Natural killer cell treated with Interleukin-12 subunit alpha and Interleukin-12 subunit beta and Interleukin-15 and Interleukin-18, amount 100 ng/mL, for 72 hours (primary cell): ENCODE data around the gene NFE2. TPM values are rescaled to one million over a fixed set of nuclear protein-coding genes. Genes with fewer than 3 reads are reported as not detected.
"Not testable (repeated sequence)": the region's sequence is repeated elsewhere in the genome, so short reads cannot be mapped to it uniquely, and the experiment has no call there.

Experiments
- ATAC-seq, 2 donors: fragments of 150-1000 bp; cut with Tn5 transposase in 1 of 2; sonication (Bioruptor Pico), chemical (Tn5 transposase) in 1 of 2; 2 replicates each; pipeline ENCODE4 v1.10.0; 2021
- DNase-seq: peaks from one replicate; pipeline ENCODE4 v3.0.0; 2022; ENCODE audit warnings: low spot score
- H3K27ac Mint-ChIP-seq, 2 donors: 1 replicate in 1 of 2; 2 replicates in 1 of 2; pipeline ENCODE4 v1.8.0; 2022; ENCODE audit warnings: mixed read lengths in 2 of 2, mild to moderate bottlenecking in 1 of 2, moderate library complexity in 1 of 2
- H3K27me3 Mint-ChIP-seq, 2 donors: 1 replicate in 1 of 2; 2 replicates in 1 of 2; pipeline ENCODE4 v1.8.0; 2022; ENCODE audit warnings: mixed read lengths in 2 of 2
- H3K36me3 Mint-ChIP-seq: one replicate; pipeline ENCODE4 v1.8.0; 2022; ENCODE audit warnings: mixed read lengths
- H3K4me1 Mint-ChIP-seq, 2 donors: 1 replicate in 1 of 2; 2 replicates in 1 of 2; pipeline ENCODE4 v1.8.0; 2022; ENCODE audit warnings: low read depth in 2 of 2, mixed read lengths in 2 of 2, mild to moderate bottlenecking in 1 of 2
- H3K4me3 Mint-ChIP-seq: one replicate; pipeline ENCODE4 v1.8.0; 2022; ENCODE audit warnings: mixed read lengths
- H3K9me3 Mint-ChIP-seq: 2 replicates; pipeline ENCODE4 v1.8.0; 2022; ENCODE audit warnings: mixed read lengths
- total RNA-seq, 2 donors: library from RNA; stranded (reverse); gene quantifications; one replicate each; pipeline ENCODE4 v1.2.3, GENCODE V29; 2022

NFE2 gene
- total RNA-seq, 2 donors from 2014 or later: 3.7 TPM; not detected in 1

DNA sequence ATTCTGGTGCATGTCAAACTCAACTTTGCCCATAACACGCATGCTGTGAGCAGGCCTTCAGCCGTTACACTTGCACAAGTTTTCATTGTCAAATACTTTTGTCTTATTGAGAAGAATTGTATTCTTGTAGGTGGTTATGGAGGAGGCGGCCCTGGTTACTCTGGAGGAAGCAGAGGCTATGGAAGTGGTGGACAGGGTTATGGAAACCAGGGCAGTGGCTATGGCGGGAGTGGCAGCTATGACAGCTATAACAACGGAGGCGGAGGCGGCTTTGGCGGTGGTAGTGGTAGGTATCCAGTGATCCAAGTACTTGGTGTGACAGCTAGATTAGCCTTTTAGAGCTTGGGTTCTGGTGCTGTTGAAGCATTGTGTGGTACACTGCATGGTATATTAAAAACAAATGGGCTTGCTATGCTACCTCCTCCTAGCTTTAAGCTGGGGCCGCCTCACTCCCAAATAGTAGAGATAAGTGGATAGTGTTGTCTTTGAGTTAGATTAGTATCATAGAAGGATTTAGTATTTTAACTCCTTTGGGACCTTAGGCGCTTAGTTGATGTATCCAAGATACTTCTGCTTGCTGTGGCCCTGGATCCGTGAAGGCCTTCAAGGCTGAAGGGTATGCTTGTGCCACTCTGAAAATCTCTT is 17.7 kb downstream of the NFE2 start:
- Mint-ChIP-seq H3K27ac (no peak overlapping the region), H3K27me3 (no peaks in the 10 kb centered on the region), H3K4me3 (no peak overlapping the region), H3K9me3 (no peaks in the 10 kb centered on the region), H3K4me1 (peaks cover 24 to 28% of the 10 kb centered on the region in 2 donors), H3K36me3 (peaks cover 17% of the 10 kb centered on the region)
- ATAC-seq: no peak
- DNase-seq: no peak

DNA sequence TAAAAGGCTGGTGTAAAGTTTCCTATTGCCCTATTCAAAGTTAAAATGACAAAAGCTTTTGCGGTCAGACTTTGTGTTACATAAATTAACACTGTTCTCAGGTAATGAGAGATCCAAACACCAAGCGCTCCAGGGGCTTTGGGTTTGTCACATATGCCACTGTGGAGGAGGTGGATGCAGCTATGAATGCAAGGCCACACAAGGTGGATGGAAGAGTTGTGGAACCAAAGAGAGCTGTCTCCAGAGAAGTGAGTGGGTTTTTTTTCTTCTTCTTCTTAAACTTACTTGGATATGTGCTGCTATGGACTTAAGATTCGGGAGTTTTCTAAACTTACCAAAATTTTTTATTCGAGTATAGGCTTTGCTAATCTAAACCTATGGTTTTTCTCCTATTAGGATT is 19.1 kb downstream of the NFE2 start:
- not testable (repeated sequence) for ATAC-seq, H3K27ac Mint-ChIP-seq
- H3K36me3 Mint-ChIP-seq: peaks cover 11% of the 10 kb centered on the region

GRCh38 chr12:54281261-54281638 is 19.6 kb downstream of the NFE2 start:
- not testable (repeated sequence) for H3K27ac Mint-ChIP-seq

More for the DNA sequence above, 19.1 kb downstream of the NFE2 start:
- H3K4me3 Mint-ChIP-seq, H3K9me3 Mint-ChIP-seq, H3K27me3 Mint-ChIP-seq, DNase-seq: not testable (repeated sequence)
- peaks cover 26 to 28% of the 10 kb centered on the region in 2 donors for H3K4me1 Mint-ChIP-seq

GRCh38 chr12:54280468-54281260 is 20.2 kb downstream of the NFE2 start, which contains the start of gene HNRNPA1:
HNRNPA1 (plus strand) TSS chr12:54280726; CDS start chr12:54280808, 82 bp downstream.
- Mint-ChIP-seq H3K36me3 (peaks cover 15% of the 10 kb centered on the region), H3K9me3 (no peaks in the 10 kb centered on the region), H3K4me1 (peaks cover 24 to 26% of the 10 kb centered on the region in 2 donors), H3K4me3 (no peak within 1 kb of the TSS), H3K27me3 (no peaks in the 10 kb centered on the region), H3K27ac (no peak within 1 kb of the TSS)
- ATAC-seq: peak; percentile 93 to 95
- peak; percentile 97 for DNase-seq

More at GRCh38 chr12:54281261-54281638, 19.6 kb downstream of the NFE2 start:
- H3K27me3 Mint-ChIP-seq, ATAC-seq, H3K9me3 Mint-ChIP-seq, DNase-seq, H3K4me3 Mint-ChIP-seq: not testable (repeated sequence)
- Mint-ChIP-seq H3K36me3 (peaks cover 12% of the 10 kb centered on the region), H3K4me1 (peaks cover 28 to 29% of the 10 kb centered on the region in 2 donors)

GRCh38 chr12:54279632-54280467 is 21.0 kb downstream of the NFE2 start, which contains the start of gene CBX5:
CBX5 (minus strand) TSS chr12:54280122; CDS start chr12:54257650, 22,472 bp downstream.
- peaks cover 15% of the 10 kb centered on the region for H3K36me3 Mint-ChIP-seq
- peak; percentile 86 to 88 for ATAC-seq
- no peak within 1 kb of the TSS for H3K27ac Mint-ChIP-seq
- H3K27me3 Mint-ChIP-seq: no peaks in the 10 kb centered on the region
- H3K4me1 Mint-ChIP-seq: peaks cover 22 to 24% of the 10 kb centered on the region in 2 donors
- no peak within 1 kb of the TSS for H3K4me3 Mint-ChIP-seq
- DNase-seq: peak; percentile 99
- no peaks in the 10 kb centered on the region for H3K9me3 Mint-ChIP-seq

GRCh38 chr12:54279227-54279631 is 21.6 kb downstream of the NFE2 start:
- no peaks in the 10 kb centered on the region for H3K9me3 Mint-ChIP-seq
- peaks cover 19 to 26% of the 10 kb centered on the region in 2 donors for H3K4me1 Mint-ChIP-seq
- no peak overlapping the region for H3K27ac Mint-ChIP-seq
- H3K27me3 Mint-ChIP-seq: no peaks in the 10 kb centered on the region
- no peak for DNase-seq
- no peak for ATAC-seq
- peaks cover 15% of the 10 kb centered on the region for H3K36me3 Mint-ChIP-seq
- no peak overlapping the region for H3K4me3 Mint-ChIP-seq

DNA sequence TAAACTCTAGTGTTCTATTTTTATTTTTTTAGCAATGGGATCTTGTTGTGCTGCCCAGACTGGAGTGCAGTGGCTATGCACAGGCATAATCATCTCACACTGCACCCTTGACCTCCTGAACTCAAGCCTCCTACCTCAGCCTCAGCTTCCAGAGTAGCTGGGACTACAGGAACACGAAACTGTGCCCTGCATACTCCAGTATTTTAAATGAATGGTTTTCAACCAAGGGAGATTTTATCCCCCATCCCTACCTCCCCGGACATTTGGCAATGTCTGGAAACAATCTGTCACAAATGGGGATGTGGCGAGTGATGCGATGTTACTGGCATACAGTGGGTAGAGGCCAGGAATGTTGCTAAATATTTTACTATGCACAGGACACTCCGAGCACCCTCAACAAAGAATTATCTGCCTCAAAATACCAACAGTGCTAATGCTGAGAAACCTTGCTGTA is 23.0 kb downstream of the NFE2 start:
- ATAC-seq: no peak
- DNase-seq: no peak
- H3K36me3 Mint-ChIP-seq: peaks cover 15% of the 10 kb centered on the region
- no peaks in the 10 kb centered on the region for H3K27me3 Mint-ChIP-seq
- H3K4me3 Mint-ChIP-seq: no peak overlapping the region
- no peak overlapping the region for H3K27ac Mint-ChIP-seq
- H3K4me1 Mint-ChIP-seq: peaks cover 18 to 26% of the 10 kb centered on the region in 2 donors
- H3K9me3 Mint-ChIP-seq: no peaks in the 10 kb centered on the region

- Mint-ChIP-seq H3K9me3 (no peaks in the 10 kb centered on the region), H3K4me1 (peaks cover 18 to 26% of the 10 kb centered on the region in 2 donors), H3K4me3 (peak overlapping the region; percentile 59), H3K27me3 (no peaks in the 10 kb centered on the region), H3K27ac (peak overlapping the region in 1 of 2 donors; percentile 62), H3K36me3 (peaks cover 15% of the 10 kb centered on the region)
- ATAC-seq (no peak), DNase-seq (no peak)
These were observed 24.4 kb downstream of the NFE2 start for GRCh38 chr12:54276368-54276767.

- ATAC-seq (no peak), DNase-seq (no peak)
- Mint-ChIP-seq H3K27ac (peak overlapping the region in 1 of 2 donors; percentile 69), H3K36me3 (peaks cover 15% of the 10 kb centered on the region), H3K4me1 (peaks cover 25 to 40% of the 10 kb centered on the region in 2 donors), H3K27me3 (no peaks in the 10 kb centered on the region), H3K9me3 (no peaks in the 10 kb centered on the region), H3K4me3 (no peak overlapping the region)
These were observed 26.8 kb downstream of the NFE2 start for GRCh38 chr12:54273981-54274380.

- peaks cover 5% of the 10 kb centered on the region for H3K36me3 Mint-ChIP-seq
- DNase-seq: no peak
- no peaks in the 10 kb centered on the region for H3K9me3 Mint-ChIP-seq
- H3K27ac Mint-ChIP-seq: peak overlapping the region; percentile 23 to 69
- peak in 1 of 2 donors; percentile 70 for ATAC-seq
- no peaks in the 10 kb centered on the region for H3K27me3 Mint-ChIP-seq
- H3K4me3 Mint-ChIP-seq: peak overlapping the region; percentile 59
- peaks cover 14 to 28% of the 10 kb centered on the region in 2 donors for H3K4me1 Mint-ChIP-seq
These were observed 28.6 kb downstream of the NFE2 start for GRCh38 chr12:54272214-54272613.

- H3K4me1 Mint-ChIP-seq: peaks cover 7 to 20% of the 10 kb centered on the region in 2 donors
- DNase-seq: no peak
- H3K27me3 Mint-ChIP-seq: no peaks in the 10 kb centered on the region
- peak in 1 of 2 donors; percentile 57 for ATAC-seq
- peak overlapping the region; percentile 47 for H3K4me3 Mint-ChIP-seq
- H3K27ac Mint-ChIP-seq: peak overlapping the region; percentile 71 to 84
- no peaks in the 10 kb centered on the region for H3K9me3 Mint-ChIP-seq
- no peaks in the 10 kb centered on the region for H3K36me3 Mint-ChIP-seq
These were observed 30.5 kb downstream of the NFE2 start for GRCh38 chr12:54270345-54270744.

DNA sequence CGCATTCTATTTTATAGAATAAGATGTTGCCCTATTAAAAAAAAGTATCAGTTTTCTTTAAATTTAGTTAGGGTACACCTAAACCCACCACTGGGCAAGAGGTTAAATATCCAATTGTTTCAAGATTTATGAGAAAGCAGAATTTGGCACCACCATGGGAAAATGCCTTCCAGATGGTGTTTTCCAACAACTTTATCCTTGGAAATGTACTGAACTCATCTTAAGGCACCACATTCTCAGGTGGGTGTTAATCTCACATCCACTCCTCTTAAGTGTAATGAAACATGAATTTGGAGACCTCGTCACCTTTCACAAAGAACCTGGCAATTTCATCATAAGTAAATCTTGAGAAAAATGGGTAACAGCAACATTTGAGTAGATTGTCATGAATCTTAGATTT is 34.0 kb downstream of the NFE2 start:
- DNase-seq: no peak
- Mint-ChIP-seq H3K27me3 (no peaks in the 10 kb centered on the region), H3K27ac (no peak overlapping the region), H3K9me3 (no peaks in the 10 kb centered on the region), H3K4me3 (no peak overlapping the region), H3K4me1 (peaks cover 9 to 14% of the 10 kb centered on the region in 2 donors), H3K36me3 (no peaks in the 10 kb centered on the region)
- ATAC-seq: no peak

DNA sequence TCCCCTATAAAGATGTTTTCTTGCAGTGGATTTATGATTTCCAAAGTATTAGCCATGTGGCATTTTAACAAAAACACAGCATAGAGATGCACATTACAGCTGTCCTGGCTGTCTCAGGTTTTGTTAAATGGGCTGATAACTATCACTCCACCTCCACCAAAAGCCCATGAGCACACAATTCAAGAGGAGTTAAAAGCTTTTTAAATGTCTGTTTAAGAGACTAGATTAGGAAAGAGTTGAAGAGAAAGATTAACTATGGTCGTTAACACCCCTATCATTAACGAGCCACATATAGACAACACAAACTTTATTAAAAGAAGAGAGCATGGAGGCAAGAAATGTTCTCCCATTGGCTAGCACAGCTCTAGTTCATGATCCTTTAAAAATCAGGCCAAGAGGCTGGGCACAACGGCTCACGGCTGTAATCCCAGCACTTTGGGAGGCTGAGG is 35.4 kb downstream of the NFE2 start:
- H3K4me1 Mint-ChIP-seq: peaks cover 7 to 8% of the 10 kb centered on the region in 2 donors
- no peaks in the 10 kb centered on the region for H3K9me3 Mint-ChIP-seq
- H3K27ac Mint-ChIP-seq: no peak overlapping the region
- DNase-seq: no peak
- ATAC-seq: no peak
- no peaks in the 10 kb centered on the region for H3K36me3 Mint-ChIP-seq
- no peaks in the 10 kb centered on the region for H3K27me3 Mint-ChIP-seq
- no peak overlapping the region for H3K4me3 Mint-ChIP-seq
